CD4-positive, alpha-beta T cell treated with Interleukin-12 subunit alpha and Interleukin-12 subunit beta, for 1 hour (primary cell): Measurements from ENCODE around the gene ATP6V0C.
"Not testable (repeated sequence)": the region's sequence is repeated elsewhere in the genome, so short reads cannot be mapped to it uniquely, and the experiment has no call there.

Experiments
- DNase-seq: peaks from one replicate; pipeline ENCODE4 v3.0.0-alpha.2; 2020

ATP6V0C gene

DNA sequence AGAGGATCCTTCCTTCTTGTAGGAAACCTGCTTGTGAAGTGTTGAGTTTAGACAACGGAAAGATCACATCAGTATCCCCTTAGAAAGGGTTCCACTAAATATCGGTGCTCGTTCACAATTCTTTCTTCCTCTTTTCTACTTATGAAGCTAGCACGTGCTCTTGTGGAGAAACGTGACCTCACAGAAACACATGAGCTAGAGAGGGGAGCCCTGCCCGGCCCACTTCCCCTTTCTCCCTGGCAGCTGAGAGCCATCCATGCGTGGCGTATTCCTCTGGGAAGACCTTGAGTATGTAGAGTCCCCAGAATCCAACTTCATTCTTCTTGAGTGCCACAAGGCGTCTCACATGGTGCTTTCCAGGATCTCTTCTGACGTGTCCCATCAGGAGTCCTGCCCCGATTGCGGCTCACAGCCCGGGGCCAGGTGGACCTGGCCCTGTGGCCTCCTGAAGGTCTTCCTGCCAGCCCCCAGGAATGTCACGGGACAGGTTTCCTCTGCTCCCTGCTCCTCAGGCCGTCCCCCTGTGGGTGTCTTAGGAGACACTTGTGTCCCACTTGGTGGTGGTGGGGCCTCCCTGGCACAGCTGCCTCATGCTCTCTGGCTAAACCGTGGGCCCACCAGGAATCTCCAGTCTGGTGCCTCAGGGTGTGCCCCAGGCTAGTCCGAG, 46.5 kb downstream of the ATP6V0C start:
- DNase-seq: not testable (repeated sequence)

DNA sequence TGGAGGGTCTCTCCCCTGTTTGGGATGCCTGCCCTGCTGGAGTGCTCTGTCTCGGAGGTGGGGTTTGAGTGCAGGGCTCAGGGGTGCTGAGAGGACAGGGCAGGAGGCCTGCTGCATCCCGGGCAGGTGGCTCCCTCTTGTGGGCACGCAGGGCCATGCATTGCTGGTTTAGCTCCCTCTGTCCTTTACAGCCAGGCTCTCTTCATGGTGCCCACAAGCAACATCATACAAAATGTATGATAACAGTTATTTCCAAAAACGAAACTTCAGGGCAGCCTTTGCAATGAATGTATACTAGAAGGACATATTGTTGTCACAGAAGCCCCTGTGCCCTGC, 47.0 kb downstream of the ATP6V0C start:
- DNase-seq: peak; percentile 77

DNA sequence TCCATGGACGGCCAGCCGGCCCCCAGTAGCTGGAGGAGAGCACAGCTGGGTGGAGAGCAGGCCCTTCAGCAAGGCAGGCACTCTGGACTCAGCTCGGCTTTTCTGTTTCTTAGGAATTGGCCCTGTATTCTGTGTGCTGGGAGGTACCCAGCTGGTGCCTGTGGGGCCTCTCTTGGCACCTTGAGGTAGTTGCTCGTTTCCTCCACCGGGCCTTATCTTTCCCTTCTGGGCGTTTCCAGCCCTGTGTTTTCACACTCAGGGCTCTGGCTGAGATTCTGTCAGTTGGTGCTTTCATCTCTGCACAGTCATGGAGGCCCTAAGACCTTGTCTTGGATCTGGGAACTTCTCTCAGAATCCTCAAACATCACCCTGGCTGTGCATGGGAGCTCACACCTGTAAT, 53.8 kb downstream of the ATP6V0C start:
- DNase-seq: not testable (repeated sequence)

DNA sequence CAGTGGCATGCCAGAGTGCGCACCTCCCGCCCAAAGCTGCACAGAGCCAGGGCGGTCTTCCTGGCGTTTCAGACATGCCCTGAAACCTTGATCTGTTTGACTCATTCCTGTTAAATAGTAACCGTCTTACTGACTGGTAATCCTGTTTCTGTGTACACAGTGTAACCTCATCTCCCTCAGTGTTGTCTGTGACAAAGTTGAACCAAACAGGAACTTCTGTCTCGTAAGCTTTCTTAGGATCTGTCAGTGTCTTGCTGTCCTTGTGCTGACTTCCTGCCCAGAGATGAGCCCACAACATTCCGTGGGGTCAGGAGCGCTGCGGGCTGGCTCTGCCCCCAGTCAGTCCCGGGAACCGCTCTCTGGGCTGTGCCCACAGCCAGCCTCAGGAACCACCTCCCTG, 54.8 kb downstream of the ATP6V0C start:
- DNase-seq: not testable (repeated sequence)
